Measurements from ENCODE around the gene KRT78.

Gene KRT78

DNA sequence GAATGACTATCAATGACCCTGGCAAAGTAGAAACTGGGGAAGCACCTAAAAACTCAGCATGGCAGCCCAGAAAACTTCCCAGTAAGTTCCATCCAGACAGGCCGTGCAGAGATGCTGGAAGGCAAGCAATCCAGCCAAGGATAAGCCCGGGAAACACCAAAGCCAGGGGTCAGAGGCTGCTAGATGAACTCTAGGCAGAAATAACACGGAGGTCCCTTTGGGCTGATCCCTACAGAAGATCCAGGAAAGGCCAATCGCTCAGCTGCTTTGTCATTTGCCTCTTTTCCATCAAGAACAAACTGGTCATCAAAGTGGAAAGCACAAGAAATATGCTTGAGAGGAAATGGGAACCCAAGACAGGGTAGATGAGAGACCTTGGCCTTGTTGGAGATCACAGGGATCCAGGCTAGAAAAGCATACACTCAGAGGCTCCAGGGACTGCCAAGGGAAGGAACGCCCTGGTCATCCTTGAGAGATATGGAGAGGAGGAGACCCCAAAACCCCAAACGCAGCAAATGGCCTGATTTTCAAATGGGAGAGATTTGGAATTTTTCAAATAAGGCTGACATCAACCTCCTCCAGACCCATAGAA, 21.2 kb downstream of the KRT78 start:
- no peak for TF ChIP-seq GATA3 (IDR thresholded peaks at IDR 0.05; ENCODE audit: low read depth, low read length)
- TF ChIP-seq GATA2 (IDR thresholded peaks at IDR 0.05; ENCODE audit: low read depth, low read length), result no peak

DNA sequence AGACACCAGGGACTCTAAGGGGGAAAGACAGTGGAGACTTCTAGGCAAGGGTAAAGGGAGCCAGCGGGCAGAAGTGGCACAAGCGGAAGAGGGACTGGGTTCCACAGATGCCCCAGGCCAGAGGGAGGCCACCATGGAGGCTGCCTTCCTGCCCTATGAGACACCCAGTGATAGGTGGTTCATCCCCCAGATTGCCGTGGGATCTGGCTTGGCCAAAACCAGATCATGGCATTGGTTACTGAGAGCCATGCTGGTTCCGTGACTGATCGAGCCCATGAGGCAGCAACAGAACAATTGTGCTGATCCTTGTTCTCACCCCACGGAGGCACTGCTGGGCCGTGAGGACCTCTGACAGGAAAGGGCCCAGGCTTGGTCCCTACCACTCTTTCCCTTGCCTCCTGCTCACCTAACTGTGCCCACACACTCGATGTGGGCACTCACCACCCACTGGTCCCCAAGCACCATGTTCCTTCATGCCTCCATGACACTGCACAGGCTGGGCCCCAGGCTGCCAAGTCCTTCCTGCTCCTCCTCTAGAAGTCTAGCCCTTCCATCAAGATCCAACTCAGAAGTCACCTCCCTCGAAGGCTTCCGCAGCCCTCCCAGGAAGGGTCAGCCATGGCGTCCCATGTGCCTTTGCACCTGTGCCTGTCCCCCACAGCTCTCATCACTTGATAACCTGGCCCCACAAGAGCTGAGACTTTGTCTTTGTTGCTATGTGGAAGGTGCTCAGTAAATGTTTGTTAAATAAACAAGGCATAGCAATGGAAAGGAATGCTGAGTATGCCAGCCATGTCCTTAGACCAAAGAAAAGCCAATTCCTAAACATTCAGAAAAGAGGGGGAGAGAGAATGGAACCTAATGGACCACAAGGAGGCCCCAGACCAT, 21.9 kb downstream of the KRT78 start:
- TF ChIP-seq GATA2 (IDR thresholded peaks at IDR 0.05; ENCODE audit: low read depth, low read length) (no peak), GATA3 (IDR thresholded peaks at IDR 0.05; ENCODE audit: low read depth, low read length) (no peak)

DNA sequence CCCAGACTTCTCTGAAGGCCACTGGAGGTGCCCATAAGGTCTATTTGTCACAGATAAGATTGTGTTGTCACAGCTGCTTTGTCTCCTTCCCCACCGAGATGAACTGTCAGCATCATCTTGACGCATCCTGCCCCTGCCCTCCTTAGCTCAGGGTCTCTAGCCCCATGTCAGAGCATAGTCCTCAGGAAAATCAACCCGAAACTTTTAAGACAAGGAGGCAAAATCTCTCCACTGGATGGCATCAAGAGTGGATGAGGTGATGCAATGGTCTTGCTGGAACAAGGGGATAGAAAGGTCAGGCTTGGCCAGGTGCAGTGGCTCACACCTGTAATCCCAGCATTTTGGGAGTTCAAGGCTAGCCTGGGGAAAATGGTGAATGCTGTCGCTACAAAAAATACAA, 22.8 kb downstream of the KRT78 start:
- TF ChIP-seq GATA3 (IDR thresholded peaks at IDR 0.05; ENCODE audit: low read depth, low read length) (no peak), GATA2 (IDR thresholded peaks at IDR 0.05; ENCODE audit: low read depth, low read length) (no peak)

DNA sequence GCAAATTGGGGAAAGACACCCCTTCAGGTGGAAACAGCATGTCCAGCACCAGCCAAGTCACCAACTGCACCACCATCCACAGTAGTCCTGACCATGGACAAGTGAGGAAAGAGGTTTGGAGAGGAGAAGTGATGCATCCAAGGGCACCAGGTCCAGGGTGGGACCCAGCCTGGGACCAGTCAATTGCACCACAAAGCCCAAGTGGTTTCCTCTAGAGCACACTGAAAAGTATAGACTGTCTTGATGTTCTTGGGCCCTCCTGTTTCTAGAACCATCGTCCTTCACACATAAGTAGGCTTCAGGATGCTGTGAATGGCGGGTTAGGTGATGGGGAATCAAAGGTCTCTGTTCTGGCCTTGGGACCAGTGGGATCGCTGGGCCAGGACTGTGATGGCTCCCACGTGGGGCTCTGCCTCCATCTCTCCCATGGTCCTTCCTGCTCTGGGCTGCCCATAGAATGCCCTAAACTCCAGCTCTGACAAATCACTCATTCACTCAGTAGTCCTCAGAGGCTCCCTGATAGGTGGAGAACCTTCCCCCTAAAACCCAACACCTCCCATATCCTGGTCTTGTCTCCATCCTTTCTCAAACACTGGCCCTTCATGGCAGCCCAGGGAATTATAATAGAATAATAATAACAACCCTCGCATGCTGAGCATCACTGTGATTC, 23.9 kb downstream of the KRT78 start:
- TF ChIP-seq GATA2 (IDR thresholded peaks at IDR 0.05; ENCODE audit: low read depth, low read length) (no peak), GATA3 (IDR thresholded peaks at IDR 0.05; ENCODE audit: low read depth, low read length) (no peak)

DNA sequence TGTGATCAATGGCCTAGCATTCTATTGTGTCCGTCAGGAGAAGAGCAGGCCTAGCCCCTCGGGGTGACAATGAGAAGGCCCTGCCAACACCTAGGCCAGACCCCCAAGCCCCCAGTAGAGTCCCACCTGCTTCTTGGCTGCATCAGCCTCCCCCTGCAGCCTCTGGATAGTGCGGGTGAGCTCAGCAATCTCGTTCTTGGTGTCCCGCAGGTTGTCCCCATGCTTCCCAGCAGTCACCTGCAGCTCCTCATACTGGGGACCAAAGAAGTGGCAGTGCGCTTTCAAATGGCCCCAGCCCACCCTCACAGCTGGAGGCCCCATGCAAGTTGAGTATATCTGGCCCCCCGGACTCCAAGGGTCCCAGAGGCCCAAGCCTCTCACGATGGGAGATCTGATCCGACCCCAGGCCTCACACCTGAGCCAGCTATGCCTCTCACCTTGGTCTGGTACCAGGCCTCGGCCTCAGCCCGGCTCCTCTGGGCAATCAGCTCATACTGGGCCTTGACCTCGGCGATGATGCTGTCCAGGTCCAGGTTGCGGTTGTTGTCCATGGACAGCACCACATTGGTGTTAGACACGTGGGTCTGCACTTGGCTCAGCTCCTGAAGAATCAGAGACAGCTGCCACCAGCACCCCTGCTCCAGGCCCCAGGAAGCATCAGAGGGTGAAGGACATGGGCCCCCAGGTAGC, 24.9 kb downstream of the KRT78 start:
- no peak for TF ChIP-seq GATA2 (IDR thresholded peaks at IDR 0.05; ENCODE audit: low read depth, low read length)
- no peak for TF ChIP-seq GATA3 (IDR thresholded peaks at IDR 0.05; ENCODE audit: low read depth, low read length)

DNA sequence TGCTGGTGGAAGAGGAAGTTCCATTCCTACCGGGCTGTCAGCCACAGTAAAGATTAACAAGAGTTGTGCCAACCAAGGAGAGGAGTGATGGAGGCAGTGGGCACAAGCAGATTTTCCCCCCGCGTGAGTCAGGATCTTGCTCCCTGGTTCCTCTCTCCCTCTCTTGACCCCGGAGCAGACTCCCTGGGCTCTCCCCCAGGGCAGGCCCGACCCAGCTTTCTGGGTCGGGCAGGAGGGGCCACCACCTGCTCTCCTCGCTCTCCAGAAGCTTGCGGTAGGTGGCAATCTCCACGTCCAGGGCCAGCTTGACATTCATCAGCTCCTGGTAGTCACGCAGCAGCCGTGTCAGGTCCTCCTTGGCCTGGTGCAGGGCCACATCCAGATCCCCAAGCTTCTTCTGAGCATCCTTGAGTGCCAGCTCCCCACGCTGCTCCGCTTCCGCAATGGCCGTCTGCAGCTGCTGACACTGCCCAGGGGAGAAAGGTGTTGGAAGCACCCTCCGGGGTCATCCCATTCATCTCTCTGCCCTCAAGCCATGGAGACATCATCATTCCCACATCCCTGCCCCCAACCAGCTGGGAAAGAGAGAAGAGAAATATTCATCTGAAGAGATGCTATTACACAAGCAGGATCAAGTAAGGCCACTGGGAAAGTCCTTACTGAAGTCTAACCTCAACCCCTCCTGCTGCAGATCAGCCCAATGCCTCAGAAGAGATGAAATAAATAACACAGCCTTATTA, 25.9 kb downstream of the KRT78 start:
- TF ChIP-seq GATA2 (IDR thresholded peaks at IDR 0.05; ENCODE audit: low read depth, low read length), result no peak
- TF ChIP-seq GATA3 (IDR thresholded peaks at IDR 0.05; ENCODE audit: low read depth, low read length), result no peak

DNA sequence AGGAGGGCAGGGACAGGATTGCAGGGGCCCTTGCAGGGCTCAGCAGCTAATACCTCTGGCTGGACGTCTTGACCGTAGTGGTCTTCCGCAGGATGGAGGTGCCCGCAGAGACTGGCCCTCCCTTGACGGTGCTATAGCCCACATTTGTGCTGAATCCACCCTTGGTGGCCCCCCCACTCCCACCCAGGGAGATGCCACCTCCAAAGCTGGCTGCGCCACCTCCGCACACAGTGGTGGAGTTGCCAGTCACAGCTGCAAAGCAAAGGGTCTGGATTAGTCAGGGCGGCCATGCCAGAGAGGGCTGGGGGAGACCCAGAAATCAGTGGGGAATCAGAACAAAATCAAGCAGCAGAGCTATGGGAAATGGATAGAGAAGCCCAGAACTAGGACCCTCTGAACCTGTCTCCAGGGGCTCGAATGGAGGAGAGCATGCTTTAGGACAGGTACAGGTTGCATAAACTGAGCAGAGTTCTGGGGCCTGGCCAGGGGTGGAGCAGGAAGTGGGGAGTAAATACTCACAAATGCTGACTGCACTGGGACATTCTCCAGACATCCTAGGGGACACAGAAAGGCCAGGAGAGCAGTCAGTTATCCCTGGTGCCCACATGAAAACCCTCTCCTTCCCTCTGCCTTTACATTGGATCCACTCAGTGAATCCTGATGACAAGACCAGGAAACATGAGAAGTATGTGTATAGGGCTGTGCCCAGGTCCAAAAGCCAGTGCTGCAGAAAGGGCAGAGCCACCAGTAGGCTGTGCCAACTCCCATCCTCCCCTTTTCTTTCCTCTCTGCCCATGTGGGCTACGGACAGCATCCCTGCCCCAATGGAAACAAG, 26.8 kb downstream of the KRT78 start:
- TF ChIP-seq GATA2 (IDR thresholded peaks at IDR 0.05; ENCODE audit: low read depth, low read length) (no peak), GATA3 (IDR thresholded peaks at IDR 0.05; ENCODE audit: low read depth, low read length) (no peak)

DNA sequence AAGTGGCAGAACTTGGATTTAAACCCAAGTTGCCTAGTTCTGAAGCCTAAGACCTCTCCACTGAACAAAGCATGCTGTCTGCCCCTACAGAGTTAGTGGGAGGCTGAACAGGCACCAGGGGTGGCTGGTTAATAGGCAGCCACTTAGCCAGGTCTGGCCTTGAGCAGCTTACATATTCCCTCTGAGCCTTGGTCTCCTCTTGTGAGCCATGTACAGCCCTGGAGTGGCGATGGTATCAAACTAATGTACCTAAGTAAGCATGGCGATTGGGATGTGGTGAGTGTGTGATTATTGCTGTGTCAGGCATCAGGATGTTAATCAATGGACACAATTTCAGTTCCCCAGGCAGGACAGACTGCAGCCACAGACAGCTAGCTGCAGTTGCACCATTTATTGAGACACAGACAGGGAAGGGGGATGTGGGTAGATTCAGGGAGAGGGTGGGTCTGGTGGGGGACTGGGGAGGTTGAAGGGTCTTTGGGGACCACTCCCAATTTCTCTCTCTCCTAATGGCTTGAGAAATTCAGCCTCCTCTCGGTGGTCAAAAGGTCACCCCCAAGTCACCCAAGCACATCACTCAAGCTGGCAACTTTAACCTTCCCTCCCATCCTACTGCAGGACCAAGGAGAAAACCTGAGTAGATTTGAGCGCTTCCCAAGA, 27.6 kb downstream of the KRT78 start:
- no peak for TF ChIP-seq GATA2 (IDR thresholded peaks at IDR 0.05; ENCODE audit: low read depth, low read length)
- no peak for TF ChIP-seq GATA3 (IDR thresholded peaks at IDR 0.05; ENCODE audit: low read depth, low read length)

DNA sequence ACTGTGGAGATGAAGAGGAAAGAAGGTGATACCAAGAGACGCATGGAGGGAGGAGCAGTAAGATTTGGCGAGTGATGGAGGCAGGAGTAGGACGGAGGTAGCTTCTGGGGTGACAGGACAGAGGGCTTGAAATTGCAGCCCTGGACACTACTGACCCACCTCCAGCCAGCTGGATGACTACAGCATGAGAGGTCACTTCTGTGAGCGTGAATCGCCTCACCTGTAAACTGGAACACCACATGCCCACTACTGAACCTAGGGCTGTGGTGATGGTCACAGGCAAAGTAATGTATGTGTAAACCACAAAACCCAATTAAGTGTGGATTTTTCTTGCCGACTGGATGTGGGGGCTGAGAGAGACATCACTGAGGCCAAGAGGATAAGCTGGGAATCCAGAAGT, 28.3 kb downstream of the KRT78 start:
- no peak for TF ChIP-seq GATA2 (IDR thresholded peaks at IDR 0.05; ENCODE audit: low read depth, low read length)
- TF ChIP-seq GATA3 (IDR thresholded peaks at IDR 0.05; ENCODE audit: low read depth, low read length), result no peak

DNA sequence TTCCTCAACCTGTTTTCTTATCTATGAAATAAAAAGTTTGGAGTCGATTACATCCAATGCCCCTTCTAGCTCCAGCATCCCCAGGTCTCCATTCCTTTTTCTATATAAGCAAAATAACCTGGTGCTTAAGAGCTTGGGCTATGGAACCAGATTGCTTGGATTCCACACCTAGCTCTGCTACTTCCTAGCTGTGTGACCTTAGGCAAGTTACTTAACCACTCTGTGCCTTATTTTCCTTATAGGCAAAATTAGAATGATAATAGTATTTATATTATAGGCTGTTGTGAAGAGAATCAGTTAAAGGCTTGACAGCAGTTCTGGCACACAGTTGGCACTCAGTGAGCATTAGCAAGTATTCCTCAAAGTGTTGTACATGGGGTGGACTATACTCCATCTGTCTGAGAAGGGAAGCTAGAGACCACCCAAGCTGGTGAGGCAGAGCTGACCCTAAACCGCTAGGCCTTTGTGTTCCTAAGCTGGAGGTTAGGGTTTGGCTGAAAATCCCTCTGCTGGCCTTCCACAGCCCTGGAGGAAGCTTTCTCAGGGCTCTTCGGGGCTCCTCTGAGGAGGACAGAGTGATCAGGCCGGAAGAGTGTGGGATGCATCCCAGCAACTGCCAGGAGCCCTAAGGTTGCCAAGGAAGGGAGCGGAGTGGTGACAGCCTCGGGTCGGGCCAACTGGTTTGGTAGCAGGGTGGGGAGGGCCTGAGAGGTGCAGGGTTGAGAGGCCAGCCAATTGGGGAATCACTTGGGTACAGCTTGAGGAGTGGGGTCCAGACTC, 28.9 kb downstream of the KRT78 start:
- TF ChIP-seq GATA2 (IDR thresholded peaks at IDR 0.05; ENCODE audit: low read depth, low read length), result no peak
- TF ChIP-seq GATA3 (IDR thresholded peaks at IDR 0.05; ENCODE audit: low read depth, low read length), result no peak

DNA sequence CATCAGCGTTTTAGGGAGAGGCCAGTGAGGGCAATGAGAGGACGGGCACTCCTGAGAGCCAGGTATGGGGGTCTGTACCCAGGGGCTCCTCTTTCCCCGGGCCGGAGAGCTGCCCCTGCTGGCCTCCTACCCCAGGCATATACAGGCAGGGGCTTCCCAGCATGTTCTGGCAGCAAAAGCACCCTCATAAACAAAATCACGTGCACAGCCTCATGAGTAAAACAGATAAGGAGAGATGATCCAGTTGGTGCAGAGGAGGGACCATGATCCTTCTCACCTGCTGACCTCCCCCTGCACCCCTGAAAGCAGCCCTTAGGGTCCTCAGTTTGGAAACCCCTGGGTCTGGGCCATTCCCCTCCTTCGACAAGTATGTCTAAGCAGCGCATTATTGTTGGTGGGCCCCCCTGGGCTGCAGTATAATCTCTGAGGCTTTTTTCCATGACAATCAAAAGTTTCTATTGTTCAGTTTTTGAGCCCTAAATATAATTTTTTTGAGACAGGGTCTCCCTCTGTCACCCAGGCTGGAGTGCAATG, 29.8 kb downstream of the KRT78 start:
- no peak for TF ChIP-seq GATA3 (IDR thresholded peaks at IDR 0.05; ENCODE audit: low read depth, low read length)
- TF ChIP-seq GATA2 (IDR thresholded peaks at IDR 0.05; ENCODE audit: low read depth, low read length), result no peak

Measured in SH-SY5Y (cell line).